Loucy (cell line): ENCODE results near the gene SLC27A3.

Experiments used
- H2AFZ ChIP-seq: fragments of 200-600 bp; sonication (generic); 2 replicates; pipeline ENCODE4 v1.6.0; 2016; ENCODE audit warnings: antibody characterized with exemption, mild to moderate bottlenecking, low read length, moderate library complexity
- H3F3A ChIP-seq: fragments of 200-600 bp; 2 replicates; pipeline ENCODE4 v1.6.0; 2016; ENCODE audit warnings: antibody characterized with exemption, low read depth, mild to moderate bottlenecking
- H3K27me3 ChIP-seq: fragments of 200-600 bp; sonication (generic); 2 replicates; pipeline ENCODE4 v1.6.1; 2014; ENCODE audit warnings: low read length, mild to moderate bottlenecking; ENCODE audit not compliant: insufficient read depth, poor library complexity, severe bottlenecking
- H3K36me3 ChIP-seq: fragments of 200-600 bp; sonication (generic); 2 replicates; pipeline ENCODE4 v1.6.1; 2016; ENCODE audit warnings: low read length; ENCODE audit not compliant: insufficient read depth
- H3K4me1 ChIP-seq: fragments of 200-600 bp; sonication (generic); 2 replicates; pipeline ENCODE4 v1.5.1; 2014; ENCODE audit warnings: low read length, mild to moderate bottlenecking; ENCODE audit not compliant: insufficient read depth, poor library complexity, severe bottlenecking
- H3K4me2 ChIP-seq: fragments of 200-600 bp; sonication (generic); 2 replicates; pipeline ENCODE4 v1.6.0; 2014; ENCODE audit warnings: antibody characterized with exemption, low read length, low read depth, mild to moderate bottlenecking; ENCODE audit not compliant: poor library complexity, severe bottlenecking
- H3K4me3 ChIP-seq: fragments of 200-600 bp; sonication (generic); 2 replicates; pipeline ENCODE4 v1.5.1; 2014; ENCODE audit warnings: low read length, mild to moderate bottlenecking, mixed read lengths; ENCODE audit not compliant: poor library complexity, severe bottlenecking
- H3K79me2 ChIP-seq: fragments of 200-600 bp; sonication (generic); 2 replicates; pipeline ENCODE4 v1.6.1; 2014; ENCODE audit warnings: low read length; ENCODE audit not compliant: insufficient read depth
- H3K9ac ChIP-seq: fragments of 200-600 bp; sonication (generic); 2 replicates; pipeline ENCODE4 v1.6.0; 2014; ENCODE audit warnings: mild to moderate bottlenecking, low read depth, low read length, moderate library complexity; ENCODE audit not compliant: poor library complexity, severe bottlenecking
- H3K9me2 ChIP-seq: fragments of 200-600 bp; sonication (generic); replicated peaks from 2 replicates; pipeline ENCODE4 v1.6.1; 2016; ENCODE audit warnings: low read depth, low read length, mixed read lengths
- H3K9me3 ChIP-seq: fragments of 200-600 bp; sonication (generic); 2 replicates; pipeline ENCODE4 v1.6.1; 2014; ENCODE audit warnings: mild to moderate bottlenecking, antibody characterized with exemption, low read length, low read depth; ENCODE audit not compliant: insufficient read depth
- H4K20me1 ChIP-seq: fragments of 200-600 bp; sonication (generic); 2 replicates; pipeline ENCODE4 v1.6.0; 2014; ENCODE audit warnings: antibody characterized with exemption, low read length, mild to moderate bottlenecking; ENCODE audit not compliant: insufficient read depth, poor library complexity, severe bottlenecking
- CTCF ChIP-seq: fragments of 200-600 bp; sonication (generic); conservative IDR thresholded peaks from 2 replicates; pipeline ENCODE4 v1.5.1; 2014; ENCODE audit warnings: mild to moderate bottlenecking, antibody characterized with exemption, low read length
- EZH2phosphoT487 ChIP-seq: fragments of 200-600 bp; IDR thresholded peaks from 2 replicates; pipeline ENCODE4 v1.6.1; 2018; ENCODE audit warnings: antibody characterized with exemption, mild to moderate bottlenecking, moderate library complexity, borderline replicate concordance

The SLC27A3 gene

GRCh38 chr1:153745417-153745816 lies 29.8 kb upstream of the SLC27A3 start:
- no peaks in the 10 kb centered on the region for H3K4me1 ChIP-seq
- no peak overlapping the region for H3K4me2 ChIP-seq
- H2AFZ ChIP-seq = no peak overlapping the region
- H3K79me2 ChIP-seq = no peaks in the 10 kb centered on the region
- no peaks in the 10 kb centered on the region for H4K20me1 ChIP-seq
- no peaks in the 10 kb centered on the region for H3F3A ChIP-seq
- peaks cover 66% of the 10 kb centered on the region; the same call in 1 of the 2 replicates for H3K36me3 ChIP-seq
- no peak overlapping the region for H3K4me3 ChIP-seq
- H3K27me3 ChIP-seq = no peaks in the 10 kb centered on the region
- H3K9ac ChIP-seq = no peak overlapping the region
- no peaks in the 10 kb centered on the region for H3K9me2 ChIP-seq
- no peaks in the 10 kb centered on the region for H3K9me3 ChIP-seq
- TF ChIP-seq EZH2phosphoT487 (no peak), CTCF (no peak)

- no peak for TF ChIP-seq CTCF
- no peak for TF ChIP-seq EZH2phosphoT487
- no peaks in the 10 kb centered on the region for H3K27me3 ChIP-seq
- H3K4me3 ChIP-seq = no peak overlapping the region
- no peak overlapping the region for H3K9ac ChIP-seq
- no peak overlapping the region for H2AFZ ChIP-seq
- H3K4me2 ChIP-seq = no peak overlapping the region
- H3F3A ChIP-seq = no peaks in the 10 kb centered on the region
- no peaks in the 10 kb centered on the region for H4K20me1 ChIP-seq
- no peaks in the 10 kb centered on the region for H3K4me1 ChIP-seq
- peaks cover 66% of the 10 kb centered on the region; the same call in 1 of the 2 replicates for H3K36me3 ChIP-seq
- H3K9me2 ChIP-seq = no peaks in the 10 kb centered on the region
- no peaks in the 10 kb centered on the region for H3K79me2 ChIP-seq
- no peaks in the 10 kb centered on the region for H3K9me3 ChIP-seq
These were observed 29.0 kb upstream of the SLC27A3 start for GRCh38 chr1:153746174-153746573.

- H4K20me1 ChIP-seq = no peaks in the 10 kb centered on the region
- no peak overlapping the region for H2AFZ ChIP-seq
- H3K27me3 ChIP-seq = no peaks in the 10 kb centered on the region
- no peaks in the 10 kb centered on the region for H3K4me1 ChIP-seq
- H3K79me2 ChIP-seq = no peaks in the 10 kb centered on the region
- TF ChIP-seq CTCF (no peak), EZH2phosphoT487 (no peak)
- H3K9ac ChIP-seq = no peak overlapping the region
- no peaks in the 10 kb centered on the region for H3K9me2 ChIP-seq
- no peak overlapping the region for H3K4me2 ChIP-seq
- no peak overlapping the region for H3K4me3 ChIP-seq
- H3F3A ChIP-seq = no peaks in the 10 kb centered on the region
- no peaks in the 10 kb centered on the region for H3K9me3 ChIP-seq
- H3K36me3 ChIP-seq = peaks cover 74% of the 10 kb centered on the region; the same call in 1 of the 2 replicates
These were observed 26.3 kb upstream of the SLC27A3 start for GRCh38 chr1:153748903-153749302.
